SU-DHL-6 (cell line): ENCODE results near the gene TMIE.

Experiments
- CTCF ChIP-seq: fragments of 200-600 bp; sonication (generic); IDR thresholded peaks from one replicate; pipeline ENCODE4 v1.5.1; 2017; ENCODE audit warnings: antibody characterized with exemption, mild to moderate bottlenecking, low read length, moderate library complexity; ENCODE audit not compliant: insufficient read depth, poor library complexity, severe bottlenecking
- EZH2phosphoT487 ChIP-seq: fragments of 200-600 bp; sonication (generic), shearing (Covaris generic); conservative IDR thresholded peaks from 2 replicates; pipeline ENCODE4 v1.6.1; 2018; ENCODE audit warnings: mild to moderate bottlenecking, antibody characterized with exemption, low read length, moderate library complexity, mixed read lengths

GRCh38 chr3:46685446-46685845 is 15.7 kb upstream of the TMIE start:
- no peak for TF ChIP-seq CTCF
- no peak for TF ChIP-seq EZH2phosphoT487
